NT2/D1 (cell line): Measurements from ENCODE around the gene PEAK3.

Source experiments
- SUZ12 ChIP-seq: IDR thresholded peaks from 2 replicates; pipeline ENCODE4 v1.6.1; 2011; ENCODE audit not compliant: insufficient read length, insufficient read depth; ENCODE audit errors: extremely low read depth
- YY1 ChIP-seq: IDR thresholded peaks from 2 replicates; pipeline ENCODE4 v1.6.1; 2011; ENCODE audit not compliant: insufficient read length, insufficient read depth
- ZNF274 ChIP-seq: IDR thresholded peaks from 2 replicates; pipeline ENCODE4 v1.6.1; 2011; ENCODE audit warnings: mild to moderate bottlenecking, low read depth, low read length

DNA sequence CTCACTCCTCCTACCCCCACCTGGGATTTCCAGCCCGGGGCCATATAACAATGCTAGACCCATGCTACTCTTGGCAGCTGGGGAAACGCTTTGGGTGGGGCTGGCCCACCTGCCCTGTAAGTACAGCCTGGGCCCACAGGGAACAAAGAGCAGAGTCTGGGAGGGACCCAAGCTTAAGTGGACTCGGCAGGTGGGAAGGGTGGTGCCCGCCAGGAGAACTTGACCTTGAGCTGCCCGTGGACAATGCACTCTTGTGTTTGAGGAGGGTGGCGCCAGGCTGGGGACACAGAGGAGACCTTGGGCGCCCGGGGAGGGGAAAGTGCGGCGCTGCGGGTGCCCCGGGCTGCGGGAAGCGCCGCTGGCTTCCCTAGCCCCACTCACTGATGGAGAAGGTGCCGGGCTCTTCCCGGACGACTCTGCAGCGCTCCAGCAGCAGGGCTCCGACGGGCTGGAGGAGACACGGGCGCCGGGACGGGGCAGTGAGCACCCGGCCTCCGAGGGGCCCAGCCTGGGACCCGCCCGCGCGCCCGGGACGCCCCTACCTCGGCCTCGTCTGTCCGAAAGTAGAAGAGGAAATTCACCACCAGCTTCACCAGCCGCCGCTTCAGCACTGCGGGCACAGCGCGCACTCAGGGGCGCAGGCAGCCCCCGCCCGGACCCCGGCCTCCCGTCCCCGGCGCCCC, 46.5 kb downstream of the PEAK3 start:
- TF ChIP-seq SUZ12 (no peak), YY1 (no peak), ZNF274 (no peak)
